Activated naive CD8-positive, alpha-beta T cell (primary cell): ENCODE measurements around the gene XPO4.
"Not testable (repeated sequence)": the region's sequence is repeated elsewhere in the genome, so short reads cannot be mapped to it uniquely, and the experiment has no call there.

Source experiments
- H3K27ac Mint-ChIP-seq: one replicate; pipeline ENCODE4 v1.8.0; 2021; ENCODE audit warnings: mixed read lengths
- H3K27me3 Mint-ChIP-seq: one replicate; pipeline ENCODE4 v1.8.0; 2021; ENCODE audit warnings: mixed read lengths
- H3K36me3 Mint-ChIP-seq: one replicate; pipeline ENCODE4 v1.8.0; 2021; ENCODE audit warnings: mixed read lengths
- H3K4me1 Mint-ChIP-seq: one replicate; pipeline ENCODE4 v1.8.0; 2021; ENCODE audit warnings: low read depth, mixed read lengths
- H3K4me3 Mint-ChIP-seq: one replicate; pipeline ENCODE4 v1.8.0; 2021; ENCODE audit warnings: mild to moderate bottlenecking, mixed read lengths
- H3K9me3 Mint-ChIP-seq: one replicate; pipeline ENCODE4 v1.8.0; 2021; ENCODE audit warnings: low read depth, mixed read lengths

The XPO4 gene

GRCh38 chr13:20908714-20909497, 6.4 kb upstream of the XPO4 start:
- Mint-ChIP-seq H3K4me1 (peaks cover 3% of the 10 kb centered on the region), H3K27me3 (no peaks in the 10 kb centered on the region), H3K36me3 (no peaks in the 10 kb centered on the region), H3K4me3 (no peak overlapping the region), H3K27ac (no peak overlapping the region), H3K9me3 (no peaks in the 10 kb centered on the region)

GRCh38 chr13:20904908-20905307, 2.4 kb upstream of the XPO4 start:
- Mint-ChIP-seq H3K9me3 (no peaks in the 10 kb centered on the region), H3K4me3 (no peak overlapping the region), H3K4me1 (peaks cover 18% of the 10 kb centered on the region), H3K36me3 (no peaks in the 10 kb centered on the region), H3K27me3 (no peaks in the 10 kb centered on the region), H3K27ac (no peak overlapping the region)

- Mint-ChIP-seq H3K27ac (peak overlapping the region; percentile 98), H3K36me3 (peaks cover 2% of the 10 kb centered on the region), H3K9me3 (no peaks in the 10 kb centered on the region), H3K27me3 (no peaks in the 10 kb centered on the region), H3K4me1 (peaks cover 34% of the 10 kb centered on the region), H3K4me3 (peak overlapping the region; percentile 95)
Observed at GRCh38 chr13:20903164-20903475, 574 bp upstream of the XPO4 start.

GRCh38 chr13:20901668-20902437, 693 bp downstream of the XPO4 start:
- Mint-ChIP-seq H3K27ac (peak overlapping the region; percentile 93), H3K27me3 (no peaks in the 10 kb centered on the region), H3K9me3 (no peaks in the 10 kb centered on the region), H3K36me3 (peaks cover 2% of the 10 kb centered on the region), H3K4me3 (peak overlapping the region; percentile 94), H3K4me1 (peaks cover 42% of the 10 kb centered on the region)

GRCh38 chr13:20894245-20894644, 8.3 kb downstream of the XPO4 start:
- H3K9me3 Mint-ChIP-seq, result no peaks in the 10 kb centered on the region
- no peaks in the 10 kb centered on the region for H3K27me3 Mint-ChIP-seq
- peaks cover 6% of the 10 kb centered on the region for H3K36me3 Mint-ChIP-seq
- no peak overlapping the region for H3K4me3 Mint-ChIP-seq
- peaks cover 56% of the 10 kb centered on the region for H3K4me1 Mint-ChIP-seq
- H3K27ac Mint-ChIP-seq, result no peak overlapping the region

GRCh38 chr13:20891768-20892167, 10.8 kb downstream of the XPO4 start:
- Mint-ChIP-seq H3K27ac (no peak overlapping the region), H3K9me3 (no peaks in the 10 kb centered on the region), H3K4me3 (no peak overlapping the region), H3K36me3 (peaks cover 7% of the 10 kb centered on the region), H3K27me3 (no peaks in the 10 kb centered on the region), H3K4me1 (peaks cover 45% of the 10 kb centered on the region)

- H3K36me3 Mint-ChIP-seq, result peaks cover 7% of the 10 kb centered on the region
- H3K4me3 Mint-ChIP-seq, result no peak overlapping the region
- H3K27ac Mint-ChIP-seq, result no peak overlapping the region
- H3K9me3 Mint-ChIP-seq, result no peaks in the 10 kb centered on the region
- H3K27me3 Mint-ChIP-seq, result no peaks in the 10 kb centered on the region
- peaks cover 41% of the 10 kb centered on the region for H3K4me1 Mint-ChIP-seq
Observed at GRCh38 chr13:20891034-20891433, 11.5 kb downstream of the XPO4 start.

- H3K27ac Mint-ChIP-seq, H3K27me3 Mint-ChIP-seq, H3K36me3 Mint-ChIP-seq, H3K4me3 Mint-ChIP-seq, H3K9me3 Mint-ChIP-seq: not testable (repeated sequence)
- peaks cover 41% of the 10 kb centered on the region for H3K4me1 Mint-ChIP-seq
Observed at GRCh38 chr13:20890540-20890939, 12.0 kb downstream of the XPO4 start.

GRCh38 chr13:20882206-20882605, 20.3 kb downstream of the XPO4 start:
- H3K4me1 Mint-ChIP-seq, result peaks cover 51% of the 10 kb centered on the region
- no peaks in the 10 kb centered on the region for H3K9me3 Mint-ChIP-seq
- H3K36me3 Mint-ChIP-seq, result peaks cover 7% of the 10 kb centered on the region
- no peak overlapping the region for H3K4me3 Mint-ChIP-seq
- H3K27ac Mint-ChIP-seq, result no peak overlapping the region
- no peaks in the 10 kb centered on the region for H3K27me3 Mint-ChIP-seq

GRCh38 chr13:20877902-20878301, 24.6 kb downstream of the XPO4 start:
- Mint-ChIP-seq H3K27me3 (no peaks in the 10 kb centered on the region), H3K4me1 (peaks cover 46% of the 10 kb centered on the region), H3K27ac (no peak overlapping the region), H3K36me3 (peaks cover 9% of the 10 kb centered on the region), H3K9me3 (no peaks in the 10 kb centered on the region), H3K4me3 (no peak overlapping the region)

- not testable (repeated sequence) for H3K9me3 Mint-ChIP-seq, H3K27ac Mint-ChIP-seq, H3K27me3 Mint-ChIP-seq, H3K36me3 Mint-ChIP-seq, H3K4me3 Mint-ChIP-seq
- peaks cover 45% of the 10 kb centered on the region for H3K4me1 Mint-ChIP-seq
Observed at GRCh38 chr13:20876802-20877201, 25.7 kb downstream of the XPO4 start.

- not testable (repeated sequence) for H3K27ac Mint-ChIP-seq, H3K27me3 Mint-ChIP-seq, H3K9me3 Mint-ChIP-seq, H3K36me3 Mint-ChIP-seq, H3K4me3 Mint-ChIP-seq
- peaks cover 41% of the 10 kb centered on the region for H3K4me1 Mint-ChIP-seq
Observed at GRCh38 chr13:20874439-20874838, 28.1 kb downstream of the XPO4 start.

GRCh38 chr13:20873348-20873747, 29.2 kb downstream of the XPO4 start:
- peaks cover 35% of the 10 kb centered on the region for H3K4me1 Mint-ChIP-seq
- H3K36me3 Mint-ChIP-seq, result peaks cover 6% of the 10 kb centered on the region
- H3K9me3 Mint-ChIP-seq, result no peaks in the 10 kb centered on the region

GRCh38 chr13:20870829-20871228, 31.7 kb downstream of the XPO4 start:
- Mint-ChIP-seq H3K27me3 (no peaks in the 10 kb centered on the region), H3K27ac (no peak overlapping the region), H3K4me3 (no peak overlapping the region), H3K36me3 (no peaks in the 10 kb centered on the region), H3K4me1 (peaks cover 26% of the 10 kb centered on the region), H3K9me3 (no peaks in the 10 kb centered on the region)

More at GRCh38 chr13:20873348-20873747, 29.2 kb downstream of the XPO4 start:
- Mint-ChIP-seq H3K27me3 (no peaks in the 10 kb centered on the region), H3K4me3 (no peak overlapping the region), H3K27ac (no peak overlapping the region)

GRCh38 chr13:20869540-20869939, 33.0 kb downstream of the XPO4 start:
- H3K4me3 Mint-ChIP-seq, result no peak overlapping the region
- no peaks in the 10 kb centered on the region for H3K36me3 Mint-ChIP-seq
- H3K4me1 Mint-ChIP-seq, result peaks cover 22% of the 10 kb centered on the region
- no peak overlapping the region for H3K27ac Mint-ChIP-seq
- no peaks in the 10 kb centered on the region for H3K9me3 Mint-ChIP-seq
- no peaks in the 10 kb centered on the region for H3K27me3 Mint-ChIP-seq

GRCh38 chr13:20867408-20867807, 35.1 kb downstream of the XPO4 start:
- no peak overlapping the region for H3K27ac Mint-ChIP-seq
- H3K4me3 Mint-ChIP-seq, result no peak overlapping the region
- peaks cover 17% of the 10 kb centered on the region for H3K4me1 Mint-ChIP-seq
- H3K36me3 Mint-ChIP-seq, result no peaks in the 10 kb centered on the region
- H3K9me3 Mint-ChIP-seq, result no peaks in the 10 kb centered on the region
- no peaks in the 10 kb centered on the region for H3K27me3 Mint-ChIP-seq
